GM18517 (cell line): ENCODE data around the gene CDH26.
A peak's percentile ranks its signal among the peaks of the same experiment; 100 is the strongest.

ENCODE experiments used
- ATAC-seq: cut with Tn5 transposase; IDR thresholded peaks from one replicate; pipeline ENCODE4 v1.9.1; 2021; ENCODE audit warnings: mild to moderate bottlenecking, moderate library complexity; ENCODE audit not compliant: unreplicated experiment

The CDH26 gene

GRCh38 chr20:59958123-59958522 lies at the start of gene CDH26:
Gene CDH26 (plus strand): TSS chr20:59958423. CDS start chr20:59958727, 304 bp downstream.
- ATAC-seq = no peak

DNA sequence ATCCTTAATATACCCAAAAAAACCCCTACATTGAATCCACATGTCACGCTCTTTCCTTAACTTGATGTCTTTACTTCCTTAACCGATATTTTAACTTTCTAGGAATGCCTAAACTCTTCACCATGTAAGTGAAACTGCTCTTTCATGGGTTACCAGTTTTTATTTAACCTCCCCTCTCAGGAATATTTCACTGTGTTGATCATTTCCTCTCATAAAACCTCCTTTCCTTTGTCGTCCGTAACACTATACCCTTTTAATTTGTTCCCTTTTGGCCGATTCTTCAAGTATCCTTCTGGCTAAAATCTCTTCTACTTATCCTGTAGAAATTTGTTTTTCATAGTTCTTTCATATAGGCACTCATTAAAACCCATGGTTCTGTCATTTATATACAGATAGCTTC lies 49.4 kb upstream of the CDH26 start:
- no peak for ATAC-seq

DNA sequence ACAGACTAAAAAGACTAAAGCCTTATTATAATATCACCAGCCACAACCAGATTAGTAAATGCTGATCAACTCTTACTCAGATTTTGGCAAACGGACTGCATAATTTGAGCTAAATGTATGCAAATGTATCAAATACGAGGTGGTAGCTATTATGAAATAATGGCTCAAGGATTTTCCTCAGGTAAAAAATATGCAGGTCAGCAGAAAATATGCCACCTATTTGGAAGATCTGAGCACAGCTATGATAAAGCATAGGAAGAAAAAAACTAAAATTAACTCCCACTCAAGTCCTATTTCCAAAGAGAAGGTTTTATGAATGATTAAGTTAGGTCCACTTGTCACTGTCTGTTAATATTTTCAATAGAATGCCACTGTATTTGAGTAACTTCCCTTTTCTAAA lies 47.2 kb upstream of the CDH26 start:
- no peak for ATAC-seq

DNA sequence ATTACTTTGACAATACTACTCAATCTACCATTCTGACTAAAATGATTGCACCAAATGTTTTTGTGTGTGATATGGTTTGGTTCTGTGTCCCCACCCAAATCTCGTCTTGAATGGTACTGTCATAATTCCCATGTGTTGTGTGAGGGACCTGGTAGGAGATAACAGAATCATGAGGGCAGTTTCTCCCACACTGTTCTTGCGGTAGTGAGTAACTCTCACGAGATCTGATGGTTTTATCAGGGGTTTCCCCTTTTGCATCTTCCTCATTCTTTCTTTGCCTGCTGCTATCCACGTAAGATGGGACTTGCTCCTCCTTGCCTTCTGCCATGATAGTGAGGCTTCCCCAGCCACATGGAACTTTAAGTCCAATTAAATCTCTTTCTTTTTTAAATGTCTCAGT lies 45.6 kb upstream of the CDH26 start:
- ATAC-seq = no peak

DNA sequence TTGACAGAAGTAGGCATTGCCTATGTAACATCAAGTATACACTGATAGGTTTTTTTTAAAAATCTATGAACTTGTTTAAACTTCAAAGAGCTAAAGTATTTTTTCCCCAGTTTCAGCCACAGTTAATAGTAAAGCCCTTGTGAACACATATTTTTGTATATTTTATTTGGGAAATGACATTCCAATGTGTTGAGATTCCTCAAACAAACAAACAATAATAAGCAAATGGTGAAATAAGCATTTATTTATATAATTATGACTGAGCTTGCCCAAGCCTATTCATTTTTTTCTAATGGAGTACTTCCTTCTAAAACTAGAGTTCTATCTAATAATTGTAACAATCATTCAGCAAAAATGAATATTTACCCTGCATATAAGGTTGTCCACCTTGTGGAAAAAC lies 37.3 kb upstream of the CDH26 start:
- ATAC-seq = no peak

DNA sequence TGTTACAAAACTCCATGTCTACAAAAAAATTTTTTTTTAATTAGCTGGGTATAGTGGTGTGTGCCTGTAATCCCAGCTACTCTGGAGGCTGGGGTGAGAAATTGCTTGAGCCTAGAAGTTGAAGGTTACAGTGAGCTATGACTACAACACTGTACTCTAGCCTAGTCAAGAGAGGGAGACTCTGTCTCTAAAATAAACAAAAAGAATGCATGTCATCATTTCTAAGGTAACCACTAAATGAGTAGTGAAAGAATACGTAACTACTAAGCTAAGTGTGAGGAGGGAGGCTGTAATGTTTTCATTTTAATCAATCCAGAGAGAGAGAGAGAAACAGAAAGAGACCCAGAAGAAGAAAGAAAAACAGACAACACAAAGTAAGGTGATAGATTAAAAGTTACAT lies 34.7 kb upstream of the CDH26 start:
- no peak for ATAC-seq

DNA sequence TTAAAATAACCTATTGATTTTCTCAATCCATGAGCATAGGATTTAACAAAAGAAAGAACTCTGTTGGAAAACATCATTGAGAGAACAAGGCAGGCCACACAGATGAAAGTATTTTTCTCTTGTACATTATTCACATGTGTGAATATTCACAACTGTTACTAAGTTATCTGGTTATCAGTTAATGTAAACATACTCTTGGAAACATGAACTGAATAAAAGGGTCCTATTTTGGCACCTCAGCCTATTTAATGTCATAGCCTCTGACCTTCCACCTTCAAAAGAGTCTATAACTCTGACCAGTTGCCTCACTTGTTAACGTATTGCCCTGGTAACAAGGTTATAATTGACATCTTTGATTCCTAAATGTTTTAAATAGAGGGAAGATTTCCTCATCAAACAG lies 32.9 kb upstream of the CDH26 start:
- no peak for ATAC-seq

DNA sequence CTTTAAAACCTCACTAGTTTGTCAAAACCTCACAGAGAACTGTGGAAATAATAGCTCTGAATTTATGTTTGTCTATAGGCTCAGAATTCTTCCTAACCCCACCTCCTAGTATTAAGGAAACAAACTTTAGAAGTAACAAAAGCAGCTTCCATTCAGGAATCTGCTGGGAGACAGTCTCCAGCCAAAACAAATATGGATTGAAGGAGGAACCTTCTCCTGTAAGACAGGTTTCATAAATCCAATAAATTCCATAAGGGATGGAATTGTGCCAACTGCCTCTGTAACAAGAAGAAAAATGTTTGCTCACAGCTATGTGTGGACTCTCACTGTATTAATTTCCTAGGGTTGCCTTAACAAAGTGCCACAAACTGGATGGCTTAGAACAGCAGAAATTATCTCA lies 32.3 kb upstream of the CDH26 start:
- no peak for ATAC-seq

DNA sequence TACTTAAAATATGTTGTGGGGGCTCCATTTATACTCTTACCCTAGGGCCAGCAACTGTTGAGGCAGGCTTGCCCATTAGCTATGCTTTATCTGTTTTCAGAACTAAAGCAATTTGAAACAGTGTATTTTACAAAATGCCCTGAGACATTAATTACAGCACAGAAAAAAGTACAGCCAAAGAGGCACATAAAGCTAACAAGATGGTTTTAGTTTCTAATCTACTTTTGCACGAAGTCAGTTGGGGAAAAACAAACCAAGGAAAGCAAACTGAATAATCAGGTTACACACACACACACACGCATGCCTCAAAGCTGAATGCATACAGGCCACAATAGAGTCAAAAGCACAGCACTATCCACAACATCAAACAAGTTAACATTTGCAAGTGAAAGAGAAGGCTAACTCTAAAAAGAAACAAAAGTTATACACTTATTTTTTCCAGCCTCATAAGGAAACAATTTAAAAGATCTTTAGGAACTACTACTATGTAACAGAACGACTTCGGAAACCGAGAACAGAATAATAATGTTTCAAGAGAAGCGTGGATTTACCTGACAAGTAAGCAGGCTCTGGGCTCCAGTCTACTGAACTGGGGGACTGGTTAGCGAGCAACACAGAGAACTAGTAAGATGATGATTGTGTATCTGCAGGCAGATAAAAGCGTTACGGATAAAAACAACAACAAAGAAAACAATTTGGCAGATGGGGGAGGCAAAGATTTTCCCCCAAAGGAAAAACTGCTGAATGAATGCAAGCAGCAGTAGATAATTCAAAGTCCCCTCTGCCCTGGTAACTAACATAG lies 26.5 kb upstream of the CDH26 start:
- no peak for ATAC-seq

GRCh38 chr20:59932616-59933295 lies 25.5 kb upstream of the CDH26 start:
- ATAC-seq = no peak

DNA sequence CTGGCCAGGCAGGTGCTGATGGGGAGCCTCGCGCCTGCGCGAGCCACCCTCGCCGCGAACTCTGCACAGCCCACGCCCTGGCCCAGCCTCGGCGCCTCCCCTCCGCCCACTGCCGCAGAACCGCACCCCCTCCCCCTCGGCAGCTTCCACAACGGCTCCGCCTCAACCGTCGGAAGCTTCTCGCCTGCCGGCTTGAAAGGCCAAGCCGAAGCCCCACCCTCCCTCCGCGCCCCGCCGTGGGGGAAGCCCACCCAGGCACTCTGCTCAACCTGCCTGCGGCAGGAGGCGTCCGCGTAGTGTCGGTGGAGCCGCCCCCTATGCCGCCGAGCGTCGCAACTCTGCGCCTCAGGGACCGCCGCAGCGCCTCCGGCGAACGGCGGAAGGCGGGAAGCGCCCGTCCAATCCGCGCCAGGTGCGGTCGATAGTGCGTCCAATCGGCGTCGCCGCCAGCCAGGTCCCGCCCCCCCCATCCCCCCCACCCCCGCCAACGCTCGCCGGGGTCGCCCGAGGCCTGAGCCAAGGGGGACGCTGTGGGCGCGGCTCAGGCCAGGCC lies 24.9 kb upstream of the CDH26 start, which contains the start of gene SYCP2:
TSS of gene SYCP2 (minus strand) at position 342 of the 553 bp plus-strand sequence. CDS start 11,224 bp downstream, outside the sequence.
- no peak for ATAC-seq

GRCh38 chr20:59933849-59934585 lies 24.2 kb upstream of the CDH26 start:
- peak; percentile 73 for ATAC-seq

DNA sequence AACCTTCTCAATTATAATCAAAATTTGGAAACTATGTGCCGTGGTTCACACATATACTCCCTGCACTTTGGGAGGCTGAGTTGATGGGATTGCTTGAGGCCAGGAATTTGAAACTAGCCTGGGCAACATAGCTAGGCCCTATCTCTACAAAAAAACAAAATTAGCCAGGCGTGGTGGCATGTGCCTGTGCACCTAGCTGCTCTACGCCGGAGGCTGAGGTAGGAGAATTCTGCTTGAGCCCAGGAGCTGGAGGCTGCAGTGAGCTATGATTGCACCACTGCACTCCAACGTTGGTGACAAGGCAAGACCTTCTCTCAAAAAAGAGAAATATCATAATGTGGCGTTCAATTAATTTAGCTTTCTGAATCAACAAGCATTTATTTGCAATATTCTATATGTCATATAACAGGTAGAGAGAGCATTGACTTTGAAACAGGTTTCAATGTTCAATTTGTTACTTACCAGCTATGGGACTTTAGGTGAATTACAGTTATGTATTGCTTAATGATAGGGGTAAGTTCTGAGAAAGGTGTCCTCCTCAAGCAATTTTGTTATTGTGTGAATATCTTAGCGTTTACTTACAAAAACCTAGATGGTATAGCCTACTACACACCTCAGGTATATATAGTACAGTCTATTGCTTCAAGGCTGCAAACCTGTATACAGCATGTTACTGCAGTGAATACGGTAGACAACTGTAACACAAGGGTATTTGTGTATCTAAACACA lies 22.6 kb upstream of the CDH26 start:
- ATAC-seq = no peak

DNA sequence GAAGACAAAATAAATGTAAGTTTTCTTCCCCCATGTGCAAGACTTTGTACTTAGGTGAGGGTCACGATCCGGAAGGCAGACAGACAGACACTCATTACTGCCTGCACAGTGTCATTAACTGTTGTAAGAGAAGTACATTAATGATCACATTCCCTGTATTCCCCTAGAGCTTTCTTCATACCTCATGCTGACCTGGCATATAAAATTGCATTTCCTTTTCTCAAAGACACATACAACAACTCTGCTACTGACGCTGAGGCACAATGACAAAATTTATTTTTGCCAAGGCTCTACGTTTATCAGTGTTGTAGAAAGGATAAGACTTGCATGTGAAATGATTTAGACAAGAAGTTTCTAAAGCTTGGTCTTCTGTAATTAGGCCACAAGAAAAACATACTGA lies 21.8 kb upstream of the CDH26 start:
- ATAC-seq = no peak

- no peak for ATAC-seq
Observed at GRCh38 chr20:59937150-59937549, 21.1 kb upstream of the CDH26 start.

DNA sequence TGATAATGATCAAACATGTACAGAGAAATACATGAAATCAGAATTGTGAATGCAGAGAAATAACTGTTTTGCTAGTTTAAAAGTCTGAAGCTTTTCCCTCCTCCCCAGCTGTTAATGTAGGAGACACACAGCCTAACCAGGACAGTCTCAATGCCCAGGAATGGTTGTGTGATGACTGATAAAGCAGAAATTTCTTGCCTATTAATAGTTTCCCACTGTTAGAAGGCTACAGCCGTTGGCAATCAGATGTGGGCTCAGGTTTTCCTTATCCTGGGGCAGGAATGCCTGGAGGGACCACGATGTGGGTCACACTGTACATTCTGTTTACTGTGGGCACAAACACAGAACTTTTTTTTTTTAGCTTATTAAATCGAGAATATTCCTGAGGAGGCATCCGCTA lies 20.0 kb upstream of the CDH26 start:
- ATAC-seq = no peak

DNA sequence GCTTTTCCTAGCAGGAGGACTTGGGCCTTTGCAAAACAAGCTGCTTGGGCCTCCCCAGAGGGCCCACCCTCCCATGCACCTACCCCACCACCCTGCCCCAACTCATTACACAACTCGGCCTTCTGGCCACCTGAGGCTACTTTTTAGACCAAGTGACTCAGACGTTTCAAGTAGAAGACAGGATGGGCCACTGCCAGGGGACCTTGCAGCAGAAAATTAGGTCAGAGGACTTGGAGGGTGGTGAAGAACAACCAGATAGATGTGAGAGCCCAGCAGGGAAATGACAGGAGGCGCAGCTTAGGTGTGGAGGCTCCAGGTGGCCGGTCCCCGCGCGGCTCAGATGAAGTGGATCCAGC lies 19.5 kb upstream of the CDH26 start:
- ATAC-seq = no peak

DNA sequence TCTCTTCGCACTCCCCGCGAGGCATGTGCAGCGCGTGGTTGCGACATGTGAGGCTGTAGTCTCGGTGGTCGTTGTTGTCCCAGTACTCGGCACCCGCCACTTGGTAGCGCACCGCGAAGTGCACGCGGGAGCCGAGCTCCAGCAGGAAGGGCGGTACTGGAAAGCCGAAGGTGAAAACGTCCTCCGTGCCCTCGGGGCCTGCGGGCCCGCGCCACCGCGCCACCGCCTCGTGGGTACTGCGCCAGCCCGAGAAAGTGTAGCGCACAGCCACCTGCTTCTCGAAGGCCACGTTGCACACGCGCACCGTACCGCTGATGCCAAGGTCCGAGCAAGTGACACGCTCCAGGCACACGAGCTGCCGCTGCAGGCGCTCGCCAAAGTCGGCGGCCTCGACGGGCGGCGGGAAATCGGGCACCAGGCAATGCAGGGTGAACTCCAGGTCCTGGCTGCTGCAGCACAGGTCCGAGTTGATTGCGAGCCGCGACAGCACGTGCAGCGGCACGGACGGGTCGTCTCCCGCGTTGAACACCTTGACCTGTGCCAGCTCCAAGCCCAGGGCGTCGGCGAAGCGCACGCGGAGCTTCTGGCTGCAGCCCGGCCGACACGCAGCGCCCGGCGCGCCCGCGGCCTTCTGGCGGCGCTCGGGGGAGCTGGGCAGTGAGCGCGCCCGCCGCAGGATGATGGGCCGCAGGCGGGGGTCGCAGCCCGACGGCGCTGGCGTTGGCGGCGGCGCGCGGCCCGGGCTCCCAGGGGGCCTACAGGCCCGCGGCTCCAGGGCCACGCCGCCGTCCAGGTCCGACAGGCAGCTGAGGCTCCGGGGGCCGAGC lies 19.0 kb upstream of the CDH26 start:
- ATAC-seq = no peak

- peak; percentile 43 for ATAC-seq
Observed at GRCh38 chr20:59939879-59940128, 18.4 kb upstream of the CDH26 start.
